GM12873 (cell line): ENCODE results near the gene PHF19.

ENCODE experiments used
- TF ChIP-seq, protein P1 (sequence below): IDR thresholded peaks from 2 replicates; pipeline ENCODE4 v1.5.1; 2012; ENCODE audit warnings: low read depth, mild to moderate bottlenecking, moderate library complexity, low read length, control low read depth; ENCODE audit not compliant: insufficient read depth; ENCODE audit errors: missing control alignments

Gene PHF19

DNA sequence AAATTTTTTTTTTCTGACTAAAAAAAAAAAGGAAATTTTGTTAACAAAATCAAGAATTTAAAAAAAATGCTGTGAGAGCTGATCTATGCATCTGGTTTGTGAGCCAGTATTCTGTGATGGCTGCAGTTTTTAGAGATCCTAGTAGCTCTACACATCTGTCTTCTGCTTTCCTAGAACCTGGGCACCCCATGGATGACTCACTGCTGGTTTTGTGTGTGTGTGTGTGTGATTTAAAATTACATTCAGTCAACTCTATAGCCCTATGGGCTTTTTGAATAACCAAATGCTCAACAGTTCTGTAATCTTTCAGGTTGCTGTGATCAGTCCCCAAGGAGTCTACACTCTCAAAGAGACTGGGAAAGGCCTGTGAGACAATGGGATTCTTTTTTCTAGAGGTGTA lies 31.7 kb downstream of the PHF19 start:
- TF ChIP-seq, protein P1, sequence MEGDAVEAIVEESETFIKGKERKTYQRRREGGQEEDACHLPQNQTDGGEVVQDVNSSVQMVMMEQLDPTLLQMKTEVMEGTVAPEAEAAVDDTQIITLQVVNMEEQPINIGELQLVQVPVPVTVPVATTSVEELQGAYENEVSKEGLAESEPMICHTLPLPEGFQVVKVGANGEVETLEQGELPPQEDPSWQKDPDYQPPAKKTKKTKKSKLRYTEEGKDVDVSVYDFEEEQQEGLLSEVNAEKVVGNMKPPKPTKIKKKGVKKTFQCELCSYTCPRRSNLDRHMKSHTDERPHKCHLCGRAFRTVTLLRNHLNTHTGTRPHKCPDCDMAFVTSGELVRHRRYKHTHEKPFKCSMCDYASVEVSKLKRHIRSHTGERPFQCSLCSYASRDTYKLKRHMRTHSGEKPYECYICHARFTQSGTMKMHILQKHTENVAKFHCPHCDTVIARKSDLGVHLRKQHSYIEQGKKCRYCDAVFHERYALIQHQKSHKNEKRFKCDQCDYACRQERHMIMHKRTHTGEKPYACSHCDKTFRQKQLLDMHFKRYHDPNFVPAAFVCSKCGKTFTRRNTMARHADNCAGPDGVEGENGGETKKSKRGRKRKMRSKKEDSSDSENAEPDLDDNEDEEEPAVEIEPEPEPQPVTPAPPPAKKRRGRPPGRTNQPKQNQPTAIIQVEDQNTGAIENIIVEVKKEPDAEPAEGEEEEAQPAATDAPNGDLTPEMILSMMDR, result no peak

DNA sequence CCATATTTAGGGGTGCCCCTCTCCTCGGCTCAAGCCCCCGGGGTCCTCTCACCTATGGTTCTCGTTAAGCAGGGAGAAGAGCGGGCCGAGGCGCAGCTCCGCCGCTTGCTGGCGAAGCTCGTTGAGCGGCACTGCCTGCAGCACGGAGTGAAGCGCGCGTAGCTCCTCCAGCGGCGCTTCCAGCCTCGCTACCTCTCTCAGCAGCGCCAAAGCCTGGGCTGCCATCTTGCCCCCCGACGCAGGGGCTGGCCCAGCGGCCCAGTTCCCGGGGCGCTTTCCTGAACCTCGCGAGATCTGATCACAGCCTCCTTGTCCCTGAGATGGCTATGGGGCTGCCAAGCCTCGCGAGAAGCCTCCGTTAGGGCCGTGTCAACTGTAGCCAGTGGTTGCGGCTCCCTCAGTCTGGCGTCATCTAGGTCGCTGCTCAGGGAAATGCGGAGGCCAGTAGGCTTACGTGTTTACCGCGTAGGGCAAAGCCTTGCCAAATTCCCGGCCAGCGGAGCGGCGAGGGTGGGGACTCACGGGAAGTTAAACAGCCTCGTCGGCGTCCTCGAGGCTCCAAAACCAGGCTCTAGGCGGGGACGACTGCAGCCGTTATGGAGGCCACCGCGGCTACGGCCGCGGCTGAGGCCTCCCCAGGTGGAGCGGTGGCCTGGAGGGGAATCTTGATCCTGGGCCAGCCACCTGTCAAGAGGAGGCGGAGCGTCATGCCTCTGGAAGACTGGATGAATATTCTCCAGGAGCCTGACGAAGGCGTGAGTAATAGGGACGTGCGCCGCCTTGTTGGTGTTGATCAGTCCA lies 34.1 kb downstream of the PHF19 start, which contains the start of gene PSMD5:
PSMD5 (minus strand) TSS at position 238 of the 801 bp plus-strand sequence; CDS start at position 225, 13 bp downstream.
- TF ChIP-seq, protein P1, result no peak

DNA sequence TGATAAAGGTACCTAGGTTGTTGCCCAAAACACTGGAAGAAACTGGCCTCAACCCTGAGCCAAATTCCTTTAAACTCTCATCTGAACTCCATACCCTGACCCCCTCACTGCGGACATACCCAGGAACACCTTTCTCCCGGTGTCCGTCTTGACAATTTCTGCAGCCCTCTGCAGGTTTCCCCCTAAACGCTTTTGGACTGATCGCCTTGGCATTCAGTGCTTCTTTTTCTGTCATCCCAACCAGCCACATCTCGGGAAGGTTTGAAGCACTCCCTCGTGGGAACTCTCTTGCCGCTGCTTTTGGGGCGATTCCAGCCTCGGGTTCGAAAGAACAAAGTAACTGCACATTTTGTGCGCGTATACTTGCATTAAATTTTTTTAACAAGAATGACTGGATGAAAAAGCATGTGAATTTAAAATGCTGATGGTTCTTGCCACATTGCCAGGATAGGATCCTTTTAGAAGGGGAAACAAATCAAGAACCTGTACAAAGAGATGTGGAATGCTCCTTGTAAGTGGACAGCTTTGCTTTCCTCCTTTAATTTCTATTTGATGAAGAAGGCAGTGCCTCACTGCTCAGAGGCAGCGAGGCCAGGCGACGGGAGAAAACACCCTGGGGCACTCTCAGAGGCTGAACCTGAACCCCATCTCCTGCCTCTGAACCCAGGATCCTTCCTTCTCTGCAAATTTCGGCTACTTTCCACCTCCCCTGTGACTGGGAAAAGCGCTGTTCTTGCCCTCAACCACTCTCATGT lies 34.9 kb downstream of the PHF19 start:
- TF ChIP-seq, protein P1, result no peak

DNA sequence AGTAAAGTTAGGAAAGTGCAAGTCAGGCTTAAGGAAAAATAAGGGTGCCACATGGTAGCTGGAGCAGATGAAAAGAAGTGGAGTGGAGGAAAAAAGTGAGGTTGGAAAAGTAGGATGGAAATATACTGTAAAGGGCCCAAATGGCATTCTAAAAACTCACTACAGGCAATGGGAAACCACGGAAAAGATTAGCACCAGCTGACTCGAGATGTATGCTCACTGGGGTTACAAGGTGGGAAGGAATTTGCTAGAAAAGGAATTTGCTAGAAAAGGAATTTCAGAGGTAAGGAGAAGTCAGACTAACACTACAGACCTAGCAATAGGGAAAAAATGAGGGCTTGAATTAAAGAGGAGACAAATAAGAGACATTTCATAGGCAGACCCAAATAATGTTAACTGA lies 37.8 kb downstream of the PHF19 start:
- TF ChIP-seq, protein P1, result no peak

DNA sequence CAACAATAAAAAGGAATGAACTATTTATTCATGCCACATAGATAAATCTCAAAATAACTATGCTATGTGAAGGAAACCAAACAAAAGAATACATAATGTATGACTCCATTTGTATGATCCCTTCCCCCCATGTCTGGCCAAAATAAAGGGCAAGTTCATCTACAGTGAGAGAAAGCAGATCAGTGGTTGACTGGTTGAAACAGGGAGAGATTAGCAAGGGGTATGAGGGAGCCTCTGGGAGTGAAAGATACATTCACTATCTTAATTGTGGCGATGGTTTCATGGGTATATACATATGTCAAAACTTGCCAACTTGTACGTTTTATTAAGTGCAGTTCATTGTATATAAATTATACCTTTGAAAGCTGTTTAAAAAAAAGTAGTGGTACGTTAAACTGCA lies 39.1 kb downstream of the PHF19 start:
- TF ChIP-seq, protein P1, result no peak

DNA sequence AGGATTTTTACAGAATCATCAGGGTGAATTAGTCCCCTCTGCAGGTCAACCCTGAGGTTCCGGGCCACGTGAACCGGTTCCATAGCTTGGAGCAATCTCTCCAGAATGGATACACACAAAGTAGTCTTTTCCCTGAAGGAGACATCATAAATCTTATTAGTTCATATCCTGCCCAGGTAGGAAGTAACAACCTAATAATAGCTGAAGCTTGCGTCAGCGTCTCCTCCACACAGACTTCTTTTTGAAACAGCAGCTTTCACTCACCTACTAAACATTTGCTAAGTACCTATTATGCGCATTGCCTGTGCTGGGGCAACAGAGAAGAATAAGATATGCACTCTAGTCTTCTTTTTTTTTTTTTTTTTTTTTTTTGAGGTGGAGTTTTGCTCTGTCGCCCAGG lies 43.7 kb downstream of the PHF19 start:
- TF ChIP-seq, protein P1, result no peak

DNA sequence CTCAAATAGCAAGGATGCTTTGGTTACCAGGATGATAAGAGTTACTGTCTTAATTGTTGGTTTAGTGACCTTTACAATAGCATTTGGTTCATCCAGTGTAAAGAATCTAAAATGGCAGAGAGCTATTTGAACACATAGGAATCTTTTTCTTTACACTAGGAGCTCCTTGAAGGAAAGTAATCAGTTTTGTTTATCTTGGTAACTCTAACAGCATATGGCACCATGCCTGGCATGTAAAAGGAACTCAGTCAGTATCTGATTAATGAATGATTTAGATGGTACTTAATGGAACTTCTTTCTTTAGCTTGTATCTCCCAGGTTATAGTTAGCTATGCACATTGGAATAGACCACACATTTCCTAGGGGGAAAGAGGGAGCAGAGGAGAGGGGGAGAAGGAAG lies 44.2 kb downstream of the PHF19 start:
- TF ChIP-seq, protein P1, result no peak
